CD4-positive, alpha-beta T cell treated with Interleukin-12 subunit alpha and Interleukin-12 subunit beta, for 1 hour (primary cell): Measurements from ENCODE around the gene OR2A7.
"Not testable (repeated sequence)": the region's sequence is repeated elsewhere in the genome, so short reads cannot be mapped to it uniquely, and the experiment has no call there.

Source experiments
- DNase-seq: peaks from one replicate; pipeline ENCODE4 v3.0.0-alpha.2; 2020

Gene OR2A7, protein sequence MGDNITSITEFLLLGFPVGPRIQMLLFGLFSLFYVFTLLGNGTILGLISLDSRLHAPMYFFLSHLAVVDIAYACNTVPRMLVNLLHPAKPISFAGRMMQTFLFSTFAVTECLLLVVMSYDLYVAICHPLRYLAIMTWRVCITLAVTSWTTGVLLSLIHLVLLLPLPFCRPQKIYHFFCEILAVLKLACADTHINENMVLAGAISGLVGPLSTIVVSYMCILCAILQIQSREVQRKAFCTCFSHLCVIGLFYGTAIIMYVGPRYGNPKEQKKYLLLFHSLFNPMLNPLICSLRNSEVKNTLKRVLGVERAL

GRCh38 chr7:144264692-144265091, at the start of gene OR2A7:
TSS of gene OR2A7 (minus strand) at chr7:144264792. CDS start at chr7:144259628, 5,164 bp downstream.
- not testable (repeated sequence) for DNase-seq

DNA sequence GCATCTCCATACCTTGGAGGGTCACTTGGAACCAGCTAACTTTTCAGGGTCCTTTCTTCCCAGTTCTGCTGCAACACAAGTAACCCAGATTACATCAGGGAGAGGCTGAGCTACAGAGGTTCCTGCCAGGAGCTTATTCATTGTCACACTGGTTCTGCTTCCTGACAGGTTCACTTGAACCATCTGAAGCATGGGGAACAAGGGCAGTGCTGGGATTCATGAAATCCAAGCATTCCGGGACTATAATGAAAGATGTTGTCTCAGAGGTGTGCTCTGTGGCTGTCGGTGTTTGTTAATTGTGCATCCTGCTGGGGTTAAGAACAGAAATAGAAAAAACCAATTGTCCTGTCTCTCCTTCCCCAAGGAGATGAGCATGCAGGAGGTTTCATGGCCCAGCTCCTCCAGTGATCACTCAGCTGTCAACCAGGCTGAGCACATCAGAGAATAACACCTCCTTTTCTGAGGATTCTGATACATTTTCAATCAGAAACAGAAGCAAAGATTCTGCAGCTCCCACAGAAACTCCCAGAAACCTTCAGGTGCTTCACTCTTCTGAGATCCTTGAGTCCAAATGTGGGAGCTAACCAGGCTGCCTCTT, 47.4 kb upstream of the OR2A7 start, which contains the start of gene OR2A1:
Gene OR2A1 (plus strand): TSS at position 548 of the 598 bp plus-strand sequence. CDS start 5,706 bp downstream, outside the sequence.
- DNase-seq: not testable (repeated sequence)

DNA sequence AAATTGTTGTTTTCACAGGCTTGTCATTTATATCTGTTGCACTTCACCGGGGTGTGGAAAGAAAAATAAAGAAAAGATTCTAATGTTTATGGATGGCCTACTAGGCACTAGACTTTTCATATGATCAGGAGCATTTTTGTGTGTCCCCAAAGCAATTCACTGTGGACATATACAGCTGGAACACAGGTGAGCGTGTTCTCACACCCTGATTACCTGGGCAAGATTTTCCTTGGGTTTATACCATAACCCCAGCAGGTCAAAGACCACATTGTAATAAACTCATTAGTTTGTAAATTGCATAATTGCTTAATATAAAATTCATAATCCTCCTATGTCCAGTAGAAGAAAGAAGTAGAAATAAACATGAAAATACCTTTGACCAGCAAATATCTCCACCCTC, 46.6 kb upstream of the OR2A7 start:
- not testable (repeated sequence) for DNase-seq

- DNase-seq: not testable (repeated sequence)
Observed at GRCh38 chr7:144309702-144310101, 45.1 kb upstream of the OR2A7 start.

- not testable (repeated sequence) for DNase-seq
Observed at GRCh38 chr7:144305156-144305555, 40.6 kb upstream of the OR2A7 start.

- DNase-seq: not testable (repeated sequence)
Observed at GRCh38 chr7:144303607-144304006, 39.0 kb upstream of the OR2A7 start.

- not testable (repeated sequence) for DNase-seq
Observed at GRCh38 chr7:144302578-144303303, 38.1 kb upstream of the OR2A7 start.

DNA sequence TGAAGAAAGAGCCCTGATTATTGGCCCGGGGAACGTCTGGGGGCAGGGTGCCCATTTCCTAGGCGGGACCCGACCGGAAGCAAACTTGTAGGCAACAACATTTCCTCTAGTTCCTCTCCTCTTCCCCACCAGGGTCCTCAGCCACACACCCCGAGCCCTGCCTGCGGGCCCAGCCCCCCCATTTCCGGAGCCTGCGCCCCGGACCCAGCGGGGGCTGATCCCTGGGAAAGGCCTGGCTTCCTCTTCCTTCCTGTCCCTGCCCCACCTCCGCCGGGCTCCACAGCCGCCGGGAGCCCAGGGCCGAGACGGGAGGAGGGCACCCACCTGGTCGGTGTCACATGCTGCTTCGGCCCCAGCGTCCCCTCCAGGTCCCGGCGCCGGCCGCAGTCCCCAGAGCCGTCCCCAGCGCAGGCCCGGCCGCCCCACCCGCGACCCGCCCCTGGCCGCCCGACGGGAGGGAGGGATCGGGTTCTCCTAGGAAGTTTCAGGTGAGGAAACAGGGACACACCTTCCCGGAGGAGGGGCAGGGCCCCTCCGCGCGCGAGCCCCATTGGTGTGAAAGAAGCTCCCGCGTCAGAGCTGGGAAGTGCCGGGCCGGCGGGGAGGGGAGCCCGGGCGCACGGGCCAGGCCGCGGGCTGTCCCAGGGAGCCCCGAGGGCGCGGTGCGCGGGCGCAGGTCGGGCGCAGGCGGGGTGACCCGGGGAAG, 29.4 kb upstream of the OR2A7 start:
- DNase-seq: peak; percentile 5

GRCh38 chr7:144292384-144293161, 28.0 kb upstream of the OR2A7 start:
- peak; percentile 7 for DNase-seq

- not testable (repeated sequence) for DNase-seq
Observed at GRCh38 chr7:144291607-144292006, 27.0 kb upstream of the OR2A7 start.

DNA sequence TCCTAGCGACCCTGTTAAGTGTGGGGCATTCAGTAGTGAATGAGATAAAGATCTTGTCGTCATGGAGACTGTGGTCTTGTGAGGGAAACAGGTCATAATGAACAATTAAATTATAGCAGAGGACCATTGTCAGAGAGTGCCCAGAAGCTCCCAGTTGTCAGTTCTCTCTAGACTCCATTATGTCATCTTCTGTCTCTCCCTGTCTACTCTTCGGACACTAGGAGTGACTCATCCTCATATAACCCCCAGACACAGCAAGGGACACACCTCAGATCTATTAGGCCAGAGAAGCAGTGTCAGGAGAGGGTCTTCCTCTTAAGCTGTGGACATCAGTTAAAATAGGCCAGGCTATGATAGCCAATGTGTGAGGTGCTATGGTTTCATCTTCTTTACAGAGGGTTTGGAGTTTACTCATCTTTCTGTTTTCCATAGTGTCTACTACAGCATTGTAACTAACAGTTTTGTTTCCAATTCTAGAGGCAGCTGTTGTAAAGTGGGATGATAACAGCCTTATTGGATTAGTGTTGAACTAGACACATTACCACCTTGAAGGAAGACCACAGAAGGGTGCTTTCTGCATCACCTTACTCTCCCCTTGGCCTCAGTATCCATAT, 22.7 kb upstream of the OR2A7 start:
- DNase-seq: not testable (repeated sequence)

GRCh38 chr7:144283716-144284115, 19.1 kb upstream of the OR2A7 start:
- DNase-seq: not testable (repeated sequence)

GRCh38 chr7:144282490-144282889, 17.9 kb upstream of the OR2A7 start:
- DNase-seq: not testable (repeated sequence)

- not testable (repeated sequence) for DNase-seq
Observed at GRCh38 chr7:144281981-144282380, 17.4 kb upstream of the OR2A7 start.

DNA sequence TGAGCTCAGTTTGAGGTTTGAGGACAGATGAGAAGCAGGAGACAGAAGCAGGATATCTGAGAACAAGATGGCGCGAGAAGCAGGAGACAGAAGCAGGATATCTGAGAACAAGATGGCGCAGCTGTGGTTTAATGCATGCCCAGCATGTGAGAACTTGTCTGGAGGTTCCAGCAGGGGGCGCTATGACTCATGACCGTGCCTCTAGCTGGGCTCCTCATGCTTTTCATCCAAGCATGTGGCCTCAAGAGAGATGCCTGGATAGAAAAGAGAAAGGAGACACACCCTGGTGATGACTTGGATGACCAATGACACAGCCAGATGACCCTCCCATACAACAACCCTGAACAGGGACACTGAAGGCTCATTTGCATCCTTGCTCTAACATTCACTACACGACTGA, 15.4 kb upstream of the OR2A7 start:
- not testable (repeated sequence) for DNase-seq

DNA sequence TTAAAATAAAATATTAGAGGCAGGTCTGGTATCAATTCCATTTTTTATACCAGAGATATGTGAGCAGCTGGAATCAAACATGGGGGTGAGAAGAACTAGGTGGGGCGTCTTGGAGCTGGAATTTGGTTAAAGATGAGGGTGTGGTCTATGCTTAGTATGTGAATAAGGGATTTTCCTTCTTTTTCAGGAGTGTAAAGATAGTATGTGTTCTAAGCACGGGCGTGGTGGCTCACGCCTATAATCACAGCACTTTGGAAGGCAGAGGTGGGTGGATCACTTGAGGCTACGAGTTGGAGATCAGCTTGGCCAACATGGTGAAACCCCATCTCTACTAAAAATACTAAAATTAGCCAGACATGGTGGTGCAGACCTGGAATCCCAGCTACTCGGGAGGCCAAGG, 10.7 kb upstream of the OR2A7 start:
- DNase-seq: not testable (repeated sequence)

GRCh38 chr7:144269188-144269587, 4.6 kb upstream of the OR2A7 start, which contains the start of gene CTAGE8:
TSS of gene CTAGE8 (minus strand) at chr7:144269288. CDS start at chr7:144269250, 38 bp downstream.
- not testable (repeated sequence) for DNase-seq

DNA sequence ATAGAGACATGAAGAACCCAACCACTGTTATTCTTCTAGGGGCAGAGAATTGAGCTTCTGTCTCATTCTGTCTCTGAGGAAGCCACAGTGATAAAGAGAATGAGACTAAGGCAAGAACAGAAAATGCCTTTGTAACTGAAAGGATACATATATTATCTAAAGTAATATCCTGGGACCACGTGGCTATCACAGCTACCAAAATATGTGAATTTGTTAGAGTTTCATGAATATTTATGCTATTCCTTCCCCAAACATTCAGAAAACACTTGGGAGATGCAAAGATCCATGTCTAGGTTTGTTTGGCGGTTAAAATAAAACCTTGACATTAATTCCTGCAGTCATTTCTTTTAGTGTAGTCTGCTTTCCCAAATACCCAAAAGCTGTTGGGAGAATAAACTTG, 2.5 kb downstream of the OR2A7 start:
- DNase-seq: not testable (repeated sequence)

- DNase-seq: not testable (repeated sequence)
Observed at GRCh38 chr7:144259067-144259466, 5.5 kb downstream of the OR2A7 start.

DNA sequence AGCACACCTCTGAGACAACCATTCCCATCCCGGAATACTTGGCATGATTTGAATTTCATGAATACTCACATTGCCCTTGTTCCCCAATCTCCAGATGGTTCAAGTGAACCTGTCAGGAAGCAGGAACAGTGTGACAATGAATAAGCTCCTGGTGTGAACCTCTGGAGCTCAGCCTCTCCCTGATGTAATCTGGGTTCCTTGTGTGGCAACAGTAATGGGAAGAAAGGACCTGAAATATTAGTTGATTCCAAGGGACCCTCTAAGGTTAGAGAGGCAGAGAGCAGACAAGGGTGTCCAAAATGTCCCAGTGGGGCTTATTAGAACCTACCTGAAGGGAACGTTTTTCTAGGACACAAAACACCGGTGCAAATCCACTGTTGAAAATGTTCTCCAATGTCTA, 8.5 kb downstream of the OR2A7 start:
- DNase-seq: no peak

GRCh38 chr7:144255471-144255897, 9.1 kb downstream of the OR2A7 start:
- DNase-seq: no peak
